GM21447 (cell line): ENCODE data around the gene IFT88.

Experiments used
- ATAC-seq: cut with Tn5 transposase; IDR thresholded peaks from one replicate; pipeline ENCODE4 v1.9.1; 2021; ENCODE audit not compliant: unreplicated experiment

The IFT88 gene

DNA sequence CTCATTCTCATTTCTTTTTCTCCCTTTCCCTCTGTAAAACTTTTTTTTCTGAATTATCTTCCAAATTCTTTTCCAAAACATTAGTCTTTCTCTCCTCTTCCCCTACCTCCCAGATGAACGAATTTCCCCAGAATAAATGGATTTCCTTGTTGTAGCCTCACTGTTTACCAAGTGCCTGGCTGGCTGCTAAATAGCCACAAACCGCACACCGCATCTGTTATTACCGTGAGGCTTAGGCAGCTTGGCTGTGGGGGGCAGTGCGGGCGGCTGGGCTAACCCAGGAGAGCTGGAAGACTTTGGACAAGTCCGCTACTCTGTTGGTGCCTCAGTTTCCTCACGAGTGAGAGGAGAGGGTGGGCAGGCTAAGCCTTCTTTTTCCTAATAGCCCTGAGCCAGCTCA, 147.2 kb downstream of the IFT88 start:
- no peak for ATAC-seq

- ATAC-seq = no peak
Observed at GRCh38 chr13:20714563-20715329, 147.8 kb downstream of the IFT88 start.

DNA sequence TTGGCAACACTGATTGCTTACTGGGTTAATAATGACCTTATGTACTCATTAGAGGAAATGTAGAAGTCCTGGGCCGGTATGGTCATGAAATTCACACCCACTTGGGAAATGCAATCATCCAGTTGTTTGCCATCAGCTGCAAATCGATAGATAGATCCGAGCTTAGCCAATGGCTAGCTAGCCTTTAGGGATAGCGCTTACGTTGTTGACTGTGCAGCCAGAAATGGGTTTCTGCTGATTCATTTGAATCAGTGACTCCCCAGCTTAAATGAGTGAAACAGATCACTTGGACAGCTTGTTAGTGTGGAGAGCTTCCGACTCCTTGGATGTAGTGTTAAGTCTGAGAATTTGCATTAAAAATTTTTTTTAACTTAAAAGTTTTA, 148.4 kb downstream of the IFT88 start:
- no peak for ATAC-seq

DNA sequence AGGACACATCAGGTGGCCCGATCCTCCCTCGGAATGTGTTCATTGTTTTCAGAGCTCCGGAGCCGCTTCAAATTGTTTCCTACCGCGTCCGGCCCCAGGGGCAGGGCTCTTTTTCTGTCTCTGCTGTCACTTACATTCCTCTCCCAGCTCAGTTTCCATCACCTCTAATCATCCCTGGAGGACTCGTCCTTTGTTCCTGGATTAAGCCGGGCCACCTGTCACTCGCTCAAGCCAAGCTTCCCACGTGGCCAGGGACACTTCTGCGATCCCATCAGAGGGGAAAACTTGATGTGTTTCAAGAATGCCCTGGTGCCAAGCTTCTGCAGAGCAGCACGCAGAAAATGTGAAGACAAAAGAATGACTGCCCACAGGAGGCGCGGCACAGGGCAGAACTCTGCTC, 150.0 kb downstream of the IFT88 start:
- no peak for ATAC-seq

DNA sequence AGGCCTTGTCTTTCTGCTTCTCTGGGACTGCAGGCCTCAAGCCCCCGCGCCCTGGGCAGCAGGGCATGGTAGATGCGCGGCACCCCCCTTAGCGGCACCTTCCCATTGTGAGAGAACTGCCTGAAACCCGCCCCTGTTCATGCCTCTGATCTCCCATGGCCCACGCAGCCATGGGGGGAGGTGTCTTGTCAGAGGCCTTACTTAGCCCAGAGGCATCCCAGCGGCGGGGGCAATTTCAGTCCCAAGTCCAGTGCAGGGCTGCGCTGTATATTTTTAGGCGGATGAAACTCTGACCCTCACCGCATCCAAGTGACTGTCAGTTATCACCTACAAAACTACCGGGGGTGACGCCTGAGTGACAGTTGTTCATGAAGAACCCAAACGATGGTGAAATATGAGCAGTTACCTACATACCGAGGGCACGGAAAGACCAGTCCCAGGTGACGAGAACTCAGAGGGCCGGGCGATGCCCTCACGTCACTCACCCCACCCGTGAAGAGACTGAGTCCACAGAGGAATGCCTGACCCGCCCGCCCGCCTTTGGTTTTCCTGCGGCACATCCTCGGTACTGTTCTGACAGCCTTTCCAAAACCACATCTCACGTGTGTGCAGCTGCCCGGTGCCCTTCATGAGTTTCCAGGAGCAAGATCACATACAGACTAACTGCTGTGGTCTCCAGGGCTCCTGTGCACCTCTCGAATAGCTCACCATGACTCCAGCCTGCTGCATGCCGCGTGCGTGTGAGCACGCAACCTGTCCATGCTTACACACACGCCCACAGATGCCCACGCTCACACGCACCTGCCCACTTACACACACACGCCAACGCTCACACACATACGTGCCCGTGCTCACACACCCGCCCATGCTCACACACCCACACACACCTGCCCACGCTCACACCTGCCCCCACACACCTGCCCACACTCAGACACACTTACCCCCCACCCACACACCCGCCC, 150.9 kb downstream of the IFT88 start:
- ATAC-seq = no peak

DNA sequence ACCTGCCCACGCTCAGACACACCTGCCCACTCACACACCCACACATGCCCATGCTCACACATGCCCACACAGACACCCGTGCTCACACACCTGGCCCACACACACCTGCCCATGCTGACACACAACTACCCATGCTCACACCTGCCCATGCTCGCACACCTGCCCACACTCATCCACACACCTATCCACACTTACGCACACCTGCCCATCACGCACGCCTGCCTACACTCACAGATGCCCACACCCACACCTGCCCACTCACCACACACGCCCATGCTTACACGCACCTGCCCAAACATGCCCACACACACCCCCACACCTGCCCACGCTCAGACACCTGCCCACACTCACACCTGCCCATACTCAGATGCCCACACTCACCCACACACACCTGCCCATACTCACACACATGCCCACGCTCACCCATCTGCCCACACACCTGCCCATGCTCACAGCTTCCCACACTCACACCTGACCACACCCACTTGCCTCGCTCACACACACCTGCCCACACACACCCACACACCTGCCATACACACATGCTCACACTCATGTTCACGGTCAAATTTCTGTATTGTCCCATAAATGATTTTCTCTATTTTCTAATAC, 152.1 kb downstream of the IFT88 start:
- no peak for ATAC-seq

DNA sequence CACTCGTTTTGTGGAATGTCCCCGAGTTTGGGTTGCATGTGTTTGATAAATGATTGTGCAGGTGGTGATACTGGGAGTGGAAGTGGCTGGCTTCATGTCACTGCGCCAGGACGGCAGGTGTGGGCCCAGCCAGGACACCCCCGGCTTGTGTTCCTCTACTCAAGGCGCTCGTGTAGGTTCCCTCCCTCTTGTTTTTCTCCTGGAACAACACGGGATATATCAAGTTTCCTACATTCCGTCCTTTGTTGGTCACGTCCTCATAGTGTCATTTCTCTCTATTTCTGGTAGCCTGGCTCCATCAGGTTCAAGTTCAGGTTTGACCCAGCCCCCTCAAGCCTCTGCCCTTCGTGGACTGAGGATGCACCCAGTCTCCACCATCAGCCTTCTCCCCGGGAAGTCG, 152.8 kb downstream of the IFT88 start:
- no peak for ATAC-seq

- ATAC-seq = no peak
Observed at GRCh38 chr13:20720499-20720898, 153.5 kb downstream of the IFT88 start.

GRCh38 chr13:20721058-20721453, 154.1 kb downstream of the IFT88 start:
- ATAC-seq = no peak

- ATAC-seq = no peak
Observed at GRCh38 chr13:20721454-20722357, 154.7 kb downstream of the IFT88 start.

DNA sequence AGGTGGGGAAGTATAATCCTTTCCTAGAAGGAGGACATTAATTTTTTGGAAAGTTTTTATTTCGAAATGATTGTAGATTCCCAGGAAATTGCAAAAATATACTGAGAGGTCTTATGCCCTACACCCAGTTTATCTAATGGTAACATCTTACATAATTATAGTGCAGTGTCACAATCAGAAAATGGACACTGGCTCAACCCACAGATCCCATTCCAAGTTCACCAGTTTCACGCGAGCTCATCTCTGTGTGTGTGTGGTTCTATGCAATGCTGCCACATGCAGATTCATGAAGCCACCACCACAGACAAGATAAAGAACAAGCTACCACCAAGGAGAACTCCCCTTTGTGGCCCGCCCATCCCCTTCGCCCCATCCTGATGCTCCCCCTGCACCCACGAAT, 160.9 kb downstream of the IFT88 start:
- no peak for ATAC-seq

DNA sequence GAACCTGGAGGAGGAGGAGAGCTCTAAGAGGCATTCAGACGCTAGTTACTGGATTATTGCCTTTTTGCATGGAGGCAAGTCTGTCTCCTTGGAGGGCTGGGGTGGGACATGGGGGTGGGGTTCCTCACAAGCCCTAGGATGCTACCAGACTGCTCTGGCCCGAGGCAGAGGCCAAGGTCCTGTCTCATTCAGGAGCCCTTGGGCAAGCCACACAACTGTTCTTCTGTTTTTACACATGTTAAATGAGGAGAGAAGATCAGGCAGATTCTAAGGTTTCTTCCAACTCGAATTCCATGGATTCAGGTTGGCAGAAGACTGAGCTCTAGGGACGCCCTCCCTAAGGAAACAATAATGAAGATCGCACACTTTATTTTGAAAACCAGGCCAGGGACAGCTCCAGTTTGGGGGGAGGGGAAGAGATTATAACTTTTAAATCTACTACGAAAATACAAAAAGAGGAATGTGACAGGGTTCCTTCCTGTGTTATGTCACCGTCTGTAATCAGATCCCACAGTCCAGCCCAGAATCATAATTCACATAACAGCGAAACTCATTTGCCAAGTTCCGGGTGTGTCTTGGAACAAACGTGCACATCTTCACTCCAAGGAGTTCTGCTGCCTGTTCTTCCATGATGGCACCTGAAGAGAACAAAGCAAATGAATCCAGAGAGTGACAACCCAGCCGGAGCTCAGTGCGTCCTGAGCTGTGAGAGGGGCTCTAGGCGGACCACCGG, 161.8 kb downstream of the IFT88 start:
- ATAC-seq = no peak

GRCh38 chr13:20729633-20730585, 163.0 kb downstream of the IFT88 start:
- ATAC-seq = no peak

- no peak for ATAC-seq
Observed at GRCh38 chr13:20738616-20739015, 171.7 kb downstream of the IFT88 start.

GRCh38 chr13:20740021-20740420, 173.1 kb downstream of the IFT88 start:
- no peak for ATAC-seq
